B cell (primary cell): ENCODE data around the gene SPTB.

ENCODE experiments used
- EZH2 ChIP-seq: IDR thresholded peaks from 2 replicates; pipeline ENCODE4 v1.6.1; 2012; ENCODE audit warnings: borderline replicate concordance, low read depth, mild to moderate bottlenecking, moderate library complexity, low read length; ENCODE audit not compliant: insufficient read depth, poor library complexity, severe bottlenecking
- TF ChIP-seq, protein P1 (sequence below): fragments of 200-600 bp; IDR thresholded peaks from one replicate; pipeline ENCODE4 v1.8.0; 2022; ENCODE audit warnings: antibody characterized with exemption, mild to moderate bottlenecking

GRCh38 chr14:64721899-64722298, 157.8 kb downstream of the SPTB start:
- TF ChIP-seq, protein P1, sequence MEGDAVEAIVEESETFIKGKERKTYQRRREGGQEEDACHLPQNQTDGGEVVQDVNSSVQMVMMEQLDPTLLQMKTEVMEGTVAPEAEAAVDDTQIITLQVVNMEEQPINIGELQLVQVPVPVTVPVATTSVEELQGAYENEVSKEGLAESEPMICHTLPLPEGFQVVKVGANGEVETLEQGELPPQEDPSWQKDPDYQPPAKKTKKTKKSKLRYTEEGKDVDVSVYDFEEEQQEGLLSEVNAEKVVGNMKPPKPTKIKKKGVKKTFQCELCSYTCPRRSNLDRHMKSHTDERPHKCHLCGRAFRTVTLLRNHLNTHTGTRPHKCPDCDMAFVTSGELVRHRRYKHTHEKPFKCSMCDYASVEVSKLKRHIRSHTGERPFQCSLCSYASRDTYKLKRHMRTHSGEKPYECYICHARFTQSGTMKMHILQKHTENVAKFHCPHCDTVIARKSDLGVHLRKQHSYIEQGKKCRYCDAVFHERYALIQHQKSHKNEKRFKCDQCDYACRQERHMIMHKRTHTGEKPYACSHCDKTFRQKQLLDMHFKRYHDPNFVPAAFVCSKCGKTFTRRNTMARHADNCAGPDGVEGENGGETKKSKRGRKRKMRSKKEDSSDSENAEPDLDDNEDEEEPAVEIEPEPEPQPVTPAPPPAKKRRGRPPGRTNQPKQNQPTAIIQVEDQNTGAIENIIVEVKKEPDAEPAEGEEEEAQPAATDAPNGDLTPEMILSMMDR = no peak
- no peak for TF ChIP-seq EZH2
